Sigmoid colon (tissue), 4 donors: Measurements from ENCODE around the gene SYNPO2.

Experiments used
- EP300 ChIP-seq, 4 donors: sonication (generic); formaldehyde crosslinking; IDR thresholded peaks; one replicate each; pipeline ENCODE4 v1.6.1; 2017; ENCODE audit warnings: antibody characterized with exemption in 4 of 4
- POLR2A ChIP-seq, 2 donors: fragments of 450-650 bp; IDR thresholded peaks; one replicate each; pipeline ENCODE4 v1.6.1; 2016; ENCODE audit warnings: antibody characterized with exemption in 2 of 2, mild to moderate bottlenecking in 2 of 2, moderate library complexity in 2 of 2
- POLR2AphosphoS5 ChIP-seq, 4 donors: sonication (generic); formaldehyde crosslinking; IDR thresholded peaks; one replicate each; pipeline ENCODE4 v1.6.1; 2017; ENCODE audit warnings: antibody characterized with exemption in 4 of 4
- TF ChIP-seq, protein P1 (sequence below), 4 experiments: fragments of 450-650 bp in 3 of 4; fragments of 200-600 bp in 1 of 4; IDR thresholded peaks; one replicate each; pipeline ENCODE4 v1.5.1; 2016 to 2019; ENCODE audit warnings: antibody characterized with exemption in 4 of 4, mild to moderate bottlenecking in 3 of 4, moderate library complexity in 2 of 4

DNA sequence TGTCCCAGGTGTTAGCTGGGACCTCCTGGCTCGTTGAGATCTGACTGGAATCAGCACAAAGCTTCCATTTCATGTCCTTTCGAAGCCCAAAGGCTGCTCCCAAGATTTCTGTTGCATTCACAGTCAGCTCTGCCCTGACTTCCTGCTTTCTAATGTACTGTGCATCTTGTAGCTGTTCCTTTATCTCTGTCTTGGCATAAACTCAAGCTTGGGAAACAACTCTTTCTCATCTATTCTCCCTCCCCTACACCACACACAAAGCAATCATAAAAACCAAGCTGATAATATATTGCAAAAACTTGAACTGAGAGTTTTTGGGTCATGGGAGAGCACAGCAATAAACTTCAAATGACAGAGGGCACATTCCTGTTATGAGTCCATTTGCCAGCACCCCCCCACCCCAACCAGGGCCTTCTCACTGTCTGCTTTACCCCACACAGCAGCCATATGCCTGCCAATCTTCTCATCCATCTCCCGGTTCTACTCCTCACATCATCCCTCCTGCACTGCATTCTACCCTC is 76.3 kb downstream of the SYNPO2 start:
- TF ChIP-seq, protein P1, sequence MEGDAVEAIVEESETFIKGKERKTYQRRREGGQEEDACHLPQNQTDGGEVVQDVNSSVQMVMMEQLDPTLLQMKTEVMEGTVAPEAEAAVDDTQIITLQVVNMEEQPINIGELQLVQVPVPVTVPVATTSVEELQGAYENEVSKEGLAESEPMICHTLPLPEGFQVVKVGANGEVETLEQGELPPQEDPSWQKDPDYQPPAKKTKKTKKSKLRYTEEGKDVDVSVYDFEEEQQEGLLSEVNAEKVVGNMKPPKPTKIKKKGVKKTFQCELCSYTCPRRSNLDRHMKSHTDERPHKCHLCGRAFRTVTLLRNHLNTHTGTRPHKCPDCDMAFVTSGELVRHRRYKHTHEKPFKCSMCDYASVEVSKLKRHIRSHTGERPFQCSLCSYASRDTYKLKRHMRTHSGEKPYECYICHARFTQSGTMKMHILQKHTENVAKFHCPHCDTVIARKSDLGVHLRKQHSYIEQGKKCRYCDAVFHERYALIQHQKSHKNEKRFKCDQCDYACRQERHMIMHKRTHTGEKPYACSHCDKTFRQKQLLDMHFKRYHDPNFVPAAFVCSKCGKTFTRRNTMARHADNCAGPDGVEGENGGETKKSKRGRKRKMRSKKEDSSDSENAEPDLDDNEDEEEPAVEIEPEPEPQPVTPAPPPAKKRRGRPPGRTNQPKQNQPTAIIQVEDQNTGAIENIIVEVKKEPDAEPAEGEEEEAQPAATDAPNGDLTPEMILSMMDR (IDR thresholded peaks at IDR 0.05), result no peak
- TF ChIP-seq POLR2A (IDR thresholded peaks at IDR 0.05) (no peak), POLR2AphosphoS5 (IDR thresholded peaks at IDR 0.05) (peak in 2 of 4 donors; percentile 26 to 41), EP300 (IDR thresholded peaks at IDR 0.05) (no peak)
